A204.1 (cell line): Measurements from ENCODE around the gene BUB1.
"Not testable (repeated sequence)": the region's sequence is repeated elsewhere in the genome, so short reads cannot be mapped to it uniquely, and the experiment has no call there.

Experiments
- FAIRE-seq: peaks from 2 replicates; lab custom pipeline; 2012; peaks lifted over from hg19 to GRCh38; lab: Jason Lieb, UNC

BUB1 gene

GRCh38 chr2:110690083-110690965 lies 12.5 kb upstream of the BUB1 start:
- no peak for FAIRE-seq

GRCh38 chr2:110688594-110689091 lies 10.8 kb upstream of the BUB1 start:
- no peak for FAIRE-seq

DNA sequence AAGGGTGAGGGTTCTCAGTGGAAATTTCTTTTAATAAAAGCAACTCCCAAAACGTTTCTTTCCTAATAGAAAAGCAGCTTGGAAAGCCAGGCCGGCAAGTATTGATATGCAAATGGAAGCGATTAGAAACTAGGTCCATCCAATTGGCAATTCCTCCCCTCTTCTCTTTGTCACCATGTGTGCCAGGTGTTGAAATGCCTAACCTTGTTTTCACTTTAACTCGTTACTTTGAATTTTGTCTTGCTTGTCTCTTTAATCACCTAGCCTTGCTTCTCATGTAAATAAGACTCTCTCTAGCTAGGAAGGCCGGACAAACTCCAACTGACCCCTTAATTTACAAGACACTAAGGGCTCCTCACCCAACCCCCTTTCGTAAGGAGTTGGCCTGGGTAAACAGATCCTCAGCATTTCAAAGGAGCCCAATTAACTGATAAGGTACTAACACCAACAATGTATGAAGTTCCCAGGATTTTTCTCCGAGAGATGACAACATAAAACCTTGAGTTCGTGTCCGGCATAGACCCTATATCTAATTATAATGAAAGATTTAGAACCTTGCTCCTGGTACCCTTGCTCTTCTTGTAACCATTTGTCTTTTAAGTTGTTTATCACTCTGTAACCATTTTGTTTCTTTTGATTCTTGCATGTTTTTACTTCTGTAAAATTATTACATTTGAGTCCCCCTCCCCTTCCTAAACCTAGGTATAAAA lies 10.1 kb upstream of the BUB1 start:
- not testable (repeated sequence) for FAIRE-seq

- FAIRE-seq, result no peak
These were observed 5.0 kb upstream of the BUB1 start for GRCh38 chr2:110682872-110683271.

DNA sequence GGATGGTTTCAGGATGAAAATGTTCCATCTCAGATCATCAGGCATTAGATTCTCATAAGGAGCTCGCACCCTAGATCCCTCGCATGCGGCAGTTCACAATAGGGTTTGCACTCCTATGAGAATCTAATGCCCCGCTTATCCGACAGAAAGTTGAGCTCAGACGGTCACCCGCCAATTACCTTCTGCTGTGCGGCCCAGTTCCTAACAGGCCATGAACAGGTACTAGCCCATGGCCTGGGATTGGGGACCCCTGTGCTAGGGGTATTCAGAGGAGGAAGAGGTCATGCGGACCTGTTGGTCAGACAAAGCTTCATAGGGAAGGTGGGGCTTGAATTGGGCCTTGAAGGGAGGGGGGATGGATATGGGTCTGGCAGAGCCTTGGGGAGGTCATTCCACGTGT lies 4.4 kb upstream of the BUB1 start:
- no peak for FAIRE-seq

GRCh38 chr2:110680709-110681108 lies 2.8 kb upstream of the BUB1 start:
- no peak for FAIRE-seq

- no peak for FAIRE-seq
These were observed 2.0 kb upstream of the BUB1 start for GRCh38 chr2:110679865-110680264.

GRCh38 chr2:110679337-110679707 lies 1.5 kb upstream of the BUB1 start:
- no peak for FAIRE-seq

DNA sequence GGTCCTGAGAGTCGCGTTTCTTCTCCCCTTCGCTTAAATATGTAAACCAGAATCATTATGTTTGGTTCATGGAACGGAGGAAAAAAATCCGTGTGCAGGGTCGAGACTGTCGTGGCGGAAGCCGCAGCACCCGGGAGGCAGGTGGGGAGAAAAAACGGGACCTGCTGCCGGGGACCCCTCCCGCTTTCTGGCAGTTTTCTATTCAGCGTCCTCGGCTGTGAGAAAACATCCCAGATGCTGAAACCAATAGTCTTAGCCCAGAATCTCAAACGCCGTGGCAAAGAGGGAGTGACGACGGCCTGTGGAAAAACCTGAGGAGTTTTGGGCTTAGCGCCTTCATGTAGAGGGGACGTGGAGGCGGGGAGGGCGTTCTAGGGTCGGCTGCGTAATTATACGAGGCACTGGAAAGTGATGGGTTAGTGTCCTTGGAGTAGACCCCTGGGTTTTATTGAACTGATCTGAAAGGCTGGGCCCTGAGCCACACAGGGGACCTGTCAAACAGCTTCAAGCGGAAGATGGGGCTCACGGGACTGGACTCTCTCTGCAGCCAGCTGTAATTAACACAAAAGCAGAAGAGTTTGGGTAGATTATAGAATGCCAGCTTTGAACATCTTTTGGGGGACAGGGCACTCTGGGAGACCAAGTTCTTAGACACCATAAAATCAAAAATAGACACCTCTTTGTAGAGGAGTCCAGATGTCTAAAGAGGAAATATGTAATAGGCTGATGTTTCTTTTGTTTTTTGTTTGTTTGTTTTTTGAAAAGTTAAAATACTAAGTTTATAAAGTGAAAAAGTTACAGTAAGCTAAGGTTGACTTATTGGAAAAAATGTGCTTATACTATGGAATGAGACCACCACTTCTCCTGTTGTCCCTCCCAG lies 834 bp upstream of the BUB1 start:
- FAIRE-seq, result no peak

GRCh38 chr2:110677080-110677479 lies 783 bp downstream of the BUB1 start:
- no peak for FAIRE-seq

GRCh38 chr2:110675679-110676078 lies 2.2 kb downstream of the BUB1 start:
- no peak for FAIRE-seq

- no peak for FAIRE-seq
These were observed 3.0 kb downstream of the BUB1 start for GRCh38 chr2:110674620-110675555.

DNA sequence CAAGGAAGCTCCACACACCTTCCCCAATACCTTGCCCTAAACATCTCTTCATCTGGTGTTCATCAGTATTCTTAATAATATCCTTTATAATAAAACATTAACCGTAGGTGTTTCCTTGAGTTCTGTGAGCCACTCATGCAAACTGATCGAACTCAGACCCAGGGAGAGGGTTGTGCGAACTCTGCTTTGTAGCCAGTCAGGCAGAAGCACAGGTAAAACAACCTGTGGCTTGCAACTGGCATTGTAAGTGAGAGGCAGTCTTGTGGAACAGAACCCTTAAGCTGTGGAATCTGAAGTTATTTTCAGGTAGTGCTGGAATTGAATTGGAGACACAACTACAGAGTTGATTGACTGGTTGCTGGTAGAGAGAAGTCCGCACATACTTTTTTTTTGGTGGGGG lies 4.7 kb downstream of the BUB1 start:
- no peak for FAIRE-seq

DNA sequence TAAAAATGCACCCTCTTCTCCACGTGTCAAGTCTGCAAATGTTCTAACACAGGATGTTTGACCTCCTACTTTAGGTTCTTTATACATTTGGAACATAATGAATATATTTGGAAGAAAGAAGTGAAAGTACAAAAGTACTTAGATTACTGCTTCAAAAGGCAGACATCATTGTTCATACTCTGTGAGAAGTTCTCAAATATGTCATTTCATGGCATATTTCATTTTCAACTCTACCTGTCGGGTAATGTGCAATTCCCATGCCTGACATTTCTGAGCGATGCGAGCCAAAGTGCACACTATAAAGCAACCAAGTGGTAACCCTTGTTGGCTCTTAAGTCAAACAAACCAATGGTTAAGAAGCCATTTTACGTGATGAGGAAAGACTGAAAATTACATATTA lies 7.0 kb downstream of the BUB1 start:
- FAIRE-seq, result no peak

GRCh38 chr2:110669079-110669478 lies 8.8 kb downstream of the BUB1 start:
- no peak for FAIRE-seq

- no peak for FAIRE-seq
These were observed 10.8 kb downstream of the BUB1 start for GRCh38 chr2:110667071-110667470.

DNA sequence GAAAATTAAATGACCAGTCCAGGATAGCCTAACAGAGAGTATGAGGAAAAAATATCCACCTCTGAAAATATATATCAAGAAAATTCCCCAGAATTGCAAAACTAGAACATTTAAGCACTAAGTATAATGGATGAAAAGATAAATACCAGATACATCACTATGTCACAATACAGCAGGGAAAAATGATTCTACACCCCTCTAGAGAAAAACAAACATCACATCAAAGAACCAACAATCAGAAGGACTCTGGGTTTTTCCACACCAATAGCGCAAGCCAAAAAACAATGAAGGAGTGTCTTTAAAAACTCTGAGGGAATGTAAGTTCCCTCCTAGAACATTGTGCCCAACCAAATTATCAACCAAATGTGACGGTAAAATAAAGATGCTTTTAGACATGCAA lies 13.7 kb downstream of the BUB1 start:
- FAIRE-seq, result no peak

DNA sequence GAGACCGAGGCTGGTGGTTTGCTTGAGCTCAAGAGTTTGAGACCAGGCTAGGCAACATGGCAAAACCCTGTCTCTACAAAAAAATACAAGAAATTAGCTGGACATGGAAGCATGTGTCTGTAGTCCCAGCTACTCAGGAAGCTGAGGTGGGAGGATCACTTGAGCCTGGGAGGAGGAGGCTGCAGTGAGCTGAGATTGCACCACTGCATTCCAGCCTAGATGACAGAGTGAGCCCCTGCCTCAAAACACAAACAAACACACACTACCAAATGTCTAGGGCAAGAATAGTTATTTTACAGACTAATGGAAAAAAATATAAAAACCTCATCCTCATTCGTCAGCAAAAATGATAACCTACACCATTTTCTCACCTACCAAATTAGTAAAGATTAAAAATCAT lies 15.3 kb downstream of the BUB1 start:
- FAIRE-seq, result no peak

GRCh38 chr2:110660558-110660957 lies 17.3 kb downstream of the BUB1 start:
- FAIRE-seq, result no peak

DNA sequence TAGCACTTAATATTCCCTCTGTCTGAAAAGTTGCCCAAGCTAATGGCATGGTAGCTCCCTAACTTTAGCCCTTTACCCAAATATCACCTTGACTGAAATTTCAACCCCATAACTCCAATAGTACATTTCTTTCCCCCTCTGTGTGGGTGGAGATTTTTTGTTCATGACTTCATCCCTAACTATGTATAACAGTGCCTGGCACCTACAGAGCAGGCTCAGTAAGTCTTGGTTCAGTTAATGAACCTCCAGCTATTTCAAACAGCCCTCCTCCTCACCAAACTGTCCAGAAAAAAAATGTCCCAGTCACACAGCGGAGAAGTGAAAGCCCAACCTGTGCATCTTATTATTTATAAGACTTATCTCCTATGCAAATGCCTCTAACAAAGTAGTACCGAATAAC lies 18.6 kb downstream of the BUB1 start:
- no peak for FAIRE-seq

DNA sequence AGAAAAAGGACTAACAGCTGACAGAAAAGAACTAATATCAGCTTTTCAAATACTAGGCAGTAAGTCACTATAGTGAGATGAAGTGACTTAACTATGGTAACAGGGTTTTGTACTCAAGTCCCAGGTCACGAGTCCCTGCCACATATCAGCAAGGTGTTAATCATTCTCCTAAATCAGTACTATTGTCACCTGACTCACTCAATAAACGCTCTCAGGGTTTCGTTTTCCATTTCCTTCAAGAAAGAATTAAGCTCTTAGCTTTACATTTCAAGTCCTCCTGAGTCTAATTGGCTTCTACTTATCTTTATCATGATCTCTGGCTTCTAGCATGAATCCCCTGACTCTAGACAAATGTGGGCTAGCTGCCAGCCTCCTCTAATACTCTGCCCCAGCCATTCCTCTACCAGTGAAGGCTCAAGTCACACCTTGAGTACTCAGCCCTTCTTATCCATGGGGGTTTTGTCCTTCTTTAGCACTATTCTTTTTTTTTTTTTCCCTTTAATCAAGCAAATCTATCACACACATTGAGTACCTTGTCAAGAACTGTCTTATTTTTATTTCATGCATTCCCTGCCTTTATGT lies 20.0 kb downstream of the BUB1 start:
- FAIRE-seq, result no peak
